H1 (cell line): ENCODE data around the gene TIGD6. TPM values are rescaled to one million over a fixed set of nuclear protein-coding genes. Genes with fewer than 3 reads are reported as not detected.

Experiments
- CTCF ChIA-PET: fragments of 300-600 bp; sonication (Branson Sonifier 250); formaldehyde crosslinking; loops from one replicate; lab custom pipeline; 2021; ENCODE audit not compliant: partially characterized antibody; lab: Charles Lee
- POLR2A ChIA-PET: fragments of 300-600 bp; sonication (Branson Sonifier 250); formaldehyde crosslinking; loops from one replicate; lab custom pipeline; 2021; ENCODE audit warnings: inconsistent platforms; ENCODE audit not compliant: partially characterized antibody; lab: Charles Lee
- DNase-seq, 2 experiments: peaks; one replicate each; pipeline versions ENCODE4 v3.0.0 to v3.0.0-alpha.2; 2010 to 2022; ENCODE audit warnings: low spot score in 2 of 2, low read depth in 1 of 2, mixed read lengths in 1 of 2
- FAIRE-seq: peaks from 2 replicates; lab custom pipeline; 2011; peaks lifted over from hg19 to GRCh38; lab: Jason Lieb, UNC
- H2AFZ ChIP-seq: 2 replicates; pipeline ENCODE4 v1.8.1; 2012; ENCODE audit warnings: low read length, inconsistent platforms
- H2AK5ac ChIP-seq: 2 replicates; pipeline ENCODE4 v1.6.1; 2013; ENCODE audit warnings: low read depth, low read length
- H2BK120ac ChIP-seq: replicated peaks from 2 replicates; pipeline ENCODE3; 2013; ENCODE audit warnings: low read depth, low read length, inconsistent platforms
- H2BK12ac ChIP-seq: 2 replicates; pipeline ENCODE4 v1.6.1; 2013; ENCODE audit warnings: low read depth, low read length
- H2BK15ac ChIP-seq: 2 replicates; pipeline ENCODE4 v1.6.1; 2013; ENCODE audit warnings: low read length
- H2BK20ac ChIP-seq: 2 replicates; pipeline ENCODE4 v1.6.1; 2013; ENCODE audit warnings: low read length
- H2BK5ac ChIP-seq: 2 replicates; pipeline ENCODE4 v1.6.1; 2013; ENCODE audit warnings: low read depth, low read length
- H3K14ac ChIP-seq: 2 replicates; pipeline ENCODE4 v1.6.1; 2013; ENCODE audit warnings: inconsistent platforms; ENCODE audit not compliant: insufficient read length
- H3K18ac ChIP-seq: 2 replicates; pipeline ENCODE4 v1.6.1; 2013; ENCODE audit warnings: low read length; ENCODE audit errors: extremely low read depth
- H3K23ac ChIP-seq: 2 replicates; pipeline ENCODE4 v1.6.1; 2013; ENCODE audit warnings: inconsistent platforms; ENCODE audit not compliant: insufficient read length
- H3K23me2 ChIP-seq: 2 replicates; pipeline ENCODE4 v1.6.1; 2013; ENCODE audit warnings: low read depth, low read length
- H3K27ac ChIP-seq: 2 replicates; pipeline ENCODE4 v1.6.1; 2011; ENCODE audit warnings: low read depth, low read length, inconsistent platforms
- H3K27me3 ChIP-seq, 4 experiments: replicated peaks in 1 of 4; 1 replicate in 1 of 4; 2 replicates in 3 of 4; pipeline versions ENCODE4 v1.6.1 to v1.8.1; 2011 to 2013; ENCODE audit warnings: low read length in 3 of 4, mild to moderate bottlenecking in 3 of 4, inconsistent platforms in 2 of 4, mixed read lengths in 2 of 4, moderate library complexity in 1 of 4; ENCODE audit not compliant: control insufficient read depth in 3 of 4, insufficient read depth in 3 of 4; ENCODE audit errors: extremely low read depth in 1 of 4
- H3K36me3 ChIP-seq, 4 experiments: 2 replicates each; pipeline versions ENCODE4 v1.6.1 to v1.8.1; 2011 to 2013; ENCODE audit warnings: mild to moderate bottlenecking in 4 of 4, low read length in 3 of 4, moderate library complexity in 2 of 4, control low read depth in 1 of 4, inconsistent platforms in 1 of 4; ENCODE audit not compliant: insufficient read depth in 4 of 4, control insufficient read depth in 2 of 4
- H3K4ac ChIP-seq: replicated peaks from 2 replicates; pipeline ENCODE3; 2013; ENCODE audit warnings: low read length, low read depth, mixed read lengths, inconsistent platforms; ENCODE audit not compliant: insufficient read length
- H3K4me1 ChIP-seq, 4 experiments: replicated peaks in 1 of 4; 1 replicate in 1 of 4; 2 replicates in 3 of 4; pipeline versions ENCODE4 v1.6.1 to v1.8.1; 2011 to 2013; ENCODE audit warnings: low read length in 3 of 4, inconsistent platforms in 2 of 4, mixed read lengths in 1 of 4; ENCODE audit not compliant: insufficient read depth in 4 of 4, control insufficient read depth in 3 of 4
- H3K4me2 ChIP-seq, 2 experiments: 2 replicates each; pipeline versions ENCODE4 v1.6.1 to v1.8.1; 2011 to 2013; ENCODE audit warnings: low read depth in 2 of 2, low read length in 2 of 2, control low read depth in 1 of 2, inconsistent platforms in 1 of 2, mild to moderate bottlenecking in 1 of 2; ENCODE audit not compliant: insufficient read depth in 1 of 2
- H3K4me3 ChIP-seq, 4 experiments: fragments of 200-600, 300-600 bp in 1 of 4; sonication (generic), shearing (Covaris generic), sonication (Bioruptor Twin) in 1 of 4; 2 replicates each; pipeline versions ENCODE4 v1.5.1 to v1.8.1; 2011 to 2016; ENCODE audit warnings: low read length in 4 of 4, low read depth in 3 of 4, control low read depth in 2 of 4, inconsistent platforms in 2 of 4, mild to moderate bottlenecking in 2 of 4, mixed read lengths in 1 of 4, moderate library complexity in 1 of 4; ENCODE audit not compliant: insufficient read depth in 2 of 4; ENCODE audit errors: extremely low read depth in 1 of 4
- H3K56ac ChIP-seq: replicated peaks from 2 replicates; pipeline ENCODE3; 2013; ENCODE audit warnings: low read depth, mild to moderate bottlenecking, mixed read lengths, low read length, inconsistent platforms; ENCODE audit not compliant: insufficient read length
- H3K79me1 ChIP-seq: 2 replicates; pipeline ENCODE4 v1.6.1; 2013; ENCODE audit warnings: low read depth, low read length, control low read depth
- H3K79me2 ChIP-seq, 2 experiments: 2 replicates each; pipeline versions ENCODE4 v1.6.1 to v1.8.1; 2012 to 2013; ENCODE audit warnings: low read length in 2 of 2, mild to moderate bottlenecking in 2 of 2, inconsistent platforms in 1 of 2; ENCODE audit not compliant: insufficient read depth in 2 of 2, control insufficient read depth in 1 of 2
- H3K9ac ChIP-seq, 4 experiments: replicated peaks in 1 of 4; 1 replicate in 1 of 4; 2 replicates in 3 of 4; pipeline versions ENCODE4 v1.6.1 to v1.8.1; 2011 to 2013; ENCODE audit warnings: low read depth in 3 of 4, low read length in 3 of 4, control low read depth in 2 of 4, mild to moderate bottlenecking in 2 of 4, moderate library complexity in 2 of 4, inconsistent platforms in 1 of 4; ENCODE audit errors: extremely low read depth in 1 of 4
- H3K9me3 ChIP-seq, 2 experiments: 2 replicates each; pipeline versions ENCODE4 v1.6.1 to v1.8.1; 2012 to 2013; ENCODE audit warnings: mild to moderate bottlenecking in 2 of 2, moderate library complexity in 2 of 2, control low read depth in 1 of 2, inconsistent platforms in 1 of 2, low read depth in 1 of 2, low read length in 1 of 2, mixed read lengths in 1 of 2; ENCODE audit not compliant: insufficient read depth in 2 of 2
- H4K20me1 ChIP-seq, 2 experiments: replicated peaks in 1 of 2; 2 replicates each; pipeline versions ENCODE3 to v1.8.1; 2011 to 2013; ENCODE audit warnings: inconsistent platforms in 2 of 2, low read length in 2 of 2, mild to moderate bottlenecking in 1 of 2; ENCODE audit not compliant: insufficient read depth in 2 of 2, control insufficient read depth in 1 of 2
- H4K5ac ChIP-seq: 2 replicates; pipeline ENCODE4 v1.6.1; 2013; ENCODE audit warnings: low read length, low read depth, mixed read lengths, inconsistent platforms; ENCODE audit not compliant: insufficient read length
- H4K8ac ChIP-seq: 2 replicates; pipeline ENCODE4 v1.8.0; 2013; ENCODE audit warnings: mild to moderate bottlenecking, moderate library complexity, low read length, inconsistent platforms; ENCODE audit not compliant: insufficient read depth; ENCODE audit errors: extremely low read depth
- H4K91ac ChIP-seq: replicated peaks from 2 replicates; pipeline ENCODE3; 2013; ENCODE audit warnings: low read length, mixed read lengths, inconsistent platforms; ENCODE audit not compliant: insufficient read length
- NANOG ChIP-seq: IDR thresholded peaks from 2 replicates; pipeline ENCODE4 v1.6.1; 2011; ENCODE audit warnings: low read length, low read depth, mild to moderate bottlenecking, inconsistent platforms; ENCODE audit not compliant: insufficient read depth, poor library complexity, severe bottlenecking
- POLR2AphosphoS5 ChIP-seq: IDR thresholded peaks from 2 replicates; pipeline ENCODE4 v1.6.1; 2011; ENCODE audit warnings: low read depth, low read length
- RAD21 ChIP-seq, 2 experiments: IDR thresholded peaks in 1 of 2; conservative IDR thresholded peaks in 1 of 2; 2 replicates each; pipeline ENCODE4 v1.6.1; 2011; ENCODE audit warnings: low read depth in 2 of 2, low read length in 2 of 2, improper control_type of control experiment in 1 of 2, inconsistent platforms in 1 of 2, mild to moderate bottlenecking in 1 of 2, moderate library complexity in 1 of 2
- SP1 ChIP-seq: IDR thresholded peaks from 2 replicates; pipeline ENCODE4 v1.6.1; 2011; ENCODE audit warnings: low read depth, low read length
- WGBS, 2 experiments: shearing (Covaris generic) in 1 of 2; methylation state at CpG; one replicate each; pipeline versions ENCODE4 v1.1.6 to v1.1.7; 2013 to 2015; ENCODE audit warnings: low lambda C conversion rate in 2 of 2, mixed read lengths in 2 of 2, inconsistent platforms in 1 of 2, low coverage in 1 of 2, missing lambda C conversion rate in 1 of 2; ENCODE audit not compliant: insufficient replicate concordance in 2 of 2, insufficient coverage in 1 of 2, insufficient read length in 1 of 2; ENCODE audit errors: extremely low coverage in 1 of 2, missing lambda C conversion rate in 1 of 2; 5-methylcytosine and 5-hydroxymethylcytosine counted together
- polyA plus RNA-seq, 7 experiments: library from polyadenylated mRNA; depleted of rRNA in 3 of 7; stranded (reverse) in 5 of 7; unstranded in 2 of 7; fragments of >200 nt in 5 of 7; fragments of 200-250 nt in 2 of 7; gene quantifications; 1 replicate in 5 of 7; 2 replicates in 1 of 7; 4 replicates in 1 of 7; pipeline versions ENCODE4 v1.2.1 to v1.2.3, GENCODE V29; 2011 to 2013; ENCODE audit warnings: missing spikeins in 2 of 7, mixed read lengths in 2 of 7
- total RNA-seq: library from RNA; stranded (reverse); fragmentation: NEBNext Ultra II Directional; extraction: Animal tissue kit (Norgen Biotek cat#: 25700); gene quantifications from 2 replicates; pipeline ENCODE4 v1.2.1, GENCODE V29; 2021
- TF ChIP-seq, protein P1 (sequence below), 3 experiments: IDR thresholded peaks; 1 replicate in 2 of 3; 2 replicates in 1 of 3; pipeline versions ENCODE4 v1.5.1 to v1.6.1; 2011; ENCODE audit warnings: low read length in 3 of 3, mild to moderate bottlenecking in 3 of 3, inconsistent platforms in 2 of 3, low read depth in 1 of 3, moderate library complexity in 1 of 3; ENCODE audit not compliant: insufficient read depth in 1 of 3; ENCODE audit errors: control extremely low read depth in 1 of 3

Gene TIGD6
- total and polyA plus RNA-seq, 2 of the 8 experiments (the other 6 are each of a cell fraction or from before 2014, with no cell fraction given) = 1.3 to 2.4 TPM

DNA sequence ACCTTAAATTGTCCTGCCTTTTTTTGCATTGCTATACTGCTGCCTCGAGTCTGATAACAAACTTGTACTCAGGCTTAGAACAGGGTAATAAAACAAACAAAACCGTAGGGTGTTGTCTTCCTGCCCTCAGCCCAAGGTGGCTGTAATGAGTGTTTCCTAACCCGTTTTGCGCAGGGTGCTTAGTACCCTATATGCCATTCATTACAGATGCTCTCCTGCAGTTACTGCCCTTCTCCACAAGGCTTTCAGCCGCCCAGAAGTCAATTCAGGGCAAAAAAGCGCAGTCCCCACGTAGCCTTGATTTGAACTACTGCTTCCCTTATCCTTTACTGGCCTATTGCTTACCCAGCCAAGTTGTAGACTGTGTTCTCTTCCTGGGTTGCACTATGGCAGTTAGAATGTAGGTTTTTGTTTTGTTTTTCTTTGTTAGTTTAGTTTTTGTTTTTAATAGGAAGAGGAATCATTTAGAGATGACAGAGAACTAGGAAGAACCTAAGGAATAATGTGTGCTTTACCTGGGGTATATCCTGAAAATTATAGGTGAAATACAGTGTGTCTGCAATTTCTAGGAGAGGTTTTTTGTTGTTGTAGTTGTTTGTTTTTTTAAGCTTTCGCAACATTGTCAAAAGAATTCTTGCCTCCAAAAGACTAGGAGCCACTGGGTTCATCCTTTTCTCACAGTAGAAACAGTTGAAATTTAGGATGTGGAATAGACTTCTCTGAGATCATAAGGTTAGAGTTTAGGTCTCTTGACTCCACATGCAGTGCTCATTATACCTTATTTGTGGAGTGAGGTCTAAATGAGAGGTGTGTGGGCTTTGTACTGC lies 1.4 kb upstream of the TIGD6 start:
- ChIA-PET CTCF (interaction anchor here (0.8 to 4.7 kb wide), 8 partner anchors 11 to 164 kb away, joined by 3 to 20 read pairs (median 4); no protein-coding TSS in a partner anchor), POLR2A (interaction anchor here (0.7 to 1.4 kb wide), 2 partner anchors 9 to 43 kb away, joined by 3 to 4 read pairs; no protein-coding TSS in a partner anchor)
- Histone ChIP-seq H3K56ac (no peak overlapping the region), H2BK5ac (no peak overlapping the region), H3K18ac (no peak overlapping the region), H3K9me3 (no peaks in the 10 kb centered on the region), H2BK12ac (no peak overlapping the region), H3K23ac (no peak overlapping the region), H2BK120ac (no peak overlapping the region), H4K91ac (no peak overlapping the region), H3K4me3 (peak overlapping the region; percentile 54 to 92 (median 89)), H2AFZ (no peak overlapping the region), H4K8ac (no peak overlapping the region), H3K4me2 (peak overlapping the region; percentile 92 to 94), H3K27me3 (no peaks in the 10 kb centered on the region), H3K79me2 (peaks cover 5 to 40% of the 10 kb centered on the region in 2 experiments), H2AK5ac (no peak overlapping the region), H3K4me1 (peaks cover 0 to 4% (median 2%) of the 10 kb centered on the region in 4 experiments; a peak in 4 of 7 replicates), H4K5ac (no peak overlapping the region), H3K23me2 (peaks cover 14% of the 10 kb centered on the region), H3K14ac (no peak overlapping the region), H2BK20ac (no peak overlapping the region), H3K27ac (no peak overlapping the region), H2BK15ac (no peak overlapping the region), H3K36me3 (peaks cover 0 to 17% (median 4%) of the 10 kb centered on the region in 4 experiments; a peak in 4 of 8 replicates), H3K9ac (peak overlapping the region in 1 of 4 experiments; percentile 59; a peak in 1 of 7 replicates), H3K4ac (no peak overlapping the region), H3K79me1 (peaks cover 5% of the 10 kb centered on the region; the same call in 1 of the 2 replicates), H4K20me1 (peaks cover 3 to 18% of the 10 kb centered on the region in 2 experiments)
- peak; percentile 66 for FAIRE-seq
- no peak for DNase-seq
- TF ChIP-seq NANOG (no peak), SP1 (0 out of 2 replicates have a peak, but pooled peaks have one; percentile 9), POLR2AphosphoS5 (peak; percentile 70), RAD21 (IDR thresholded peaks at IDR 0.05 in 1 of 2, conservative IDR thresholded peaks at IDR 0.05 in 1 of 2; ENCODE audit: low read depth in 2 of 2, low read length in 2 of 2) (peak; percentile 27 to 30; a peak in 3 of 4 replicates)
- TF ChIP-seq, protein P1, sequence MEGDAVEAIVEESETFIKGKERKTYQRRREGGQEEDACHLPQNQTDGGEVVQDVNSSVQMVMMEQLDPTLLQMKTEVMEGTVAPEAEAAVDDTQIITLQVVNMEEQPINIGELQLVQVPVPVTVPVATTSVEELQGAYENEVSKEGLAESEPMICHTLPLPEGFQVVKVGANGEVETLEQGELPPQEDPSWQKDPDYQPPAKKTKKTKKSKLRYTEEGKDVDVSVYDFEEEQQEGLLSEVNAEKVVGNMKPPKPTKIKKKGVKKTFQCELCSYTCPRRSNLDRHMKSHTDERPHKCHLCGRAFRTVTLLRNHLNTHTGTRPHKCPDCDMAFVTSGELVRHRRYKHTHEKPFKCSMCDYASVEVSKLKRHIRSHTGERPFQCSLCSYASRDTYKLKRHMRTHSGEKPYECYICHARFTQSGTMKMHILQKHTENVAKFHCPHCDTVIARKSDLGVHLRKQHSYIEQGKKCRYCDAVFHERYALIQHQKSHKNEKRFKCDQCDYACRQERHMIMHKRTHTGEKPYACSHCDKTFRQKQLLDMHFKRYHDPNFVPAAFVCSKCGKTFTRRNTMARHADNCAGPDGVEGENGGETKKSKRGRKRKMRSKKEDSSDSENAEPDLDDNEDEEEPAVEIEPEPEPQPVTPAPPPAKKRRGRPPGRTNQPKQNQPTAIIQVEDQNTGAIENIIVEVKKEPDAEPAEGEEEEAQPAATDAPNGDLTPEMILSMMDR (IDR thresholded peaks at IDR 0.05; ENCODE audit: control extremely low read depth in 1 of 3, insufficient read depth in 1 of 3, low read depth in 1 of 3, low read length in 3 of 3) = peak; percentile 45 to 62 (median 49)
- WGBS, 2 experiments = 26% methylated on average over 8 of the region's 8 CpGs; no CpG with 5 or more reads in 1 of the 2 experiments
